ENCODE results near the gene SIGLEC5.
A peak's percentile ranks its signal among the peaks of the same experiment; 100 is the strongest.

SIGLEC5 gene

GRCh38 chr19:51627491-51628138, 2.6 kb downstream of the SIGLEC5 start:
- DNase-seq, result no peak

- no peak for DNase-seq
Observed at GRCh38 chr19:51626675-51627074, 3.5 kb downstream of the SIGLEC5 start.

GRCh38 chr19:51621178-51621577, 9.0 kb downstream of the SIGLEC5 start:
- DNase-seq, result no peak

GRCh38 chr19:51615991-51616390, 14.2 kb downstream of the SIGLEC5 start:
- no peak for DNase-seq

- DNase-seq, result no peak
Observed at GRCh38 chr19:51614789-51615188, 15.4 kb downstream of the SIGLEC5 start.

- DNase-seq, result no peak
Observed at GRCh38 chr19:51610576-51610975, 19.6 kb downstream of the SIGLEC5 start.

DNA sequence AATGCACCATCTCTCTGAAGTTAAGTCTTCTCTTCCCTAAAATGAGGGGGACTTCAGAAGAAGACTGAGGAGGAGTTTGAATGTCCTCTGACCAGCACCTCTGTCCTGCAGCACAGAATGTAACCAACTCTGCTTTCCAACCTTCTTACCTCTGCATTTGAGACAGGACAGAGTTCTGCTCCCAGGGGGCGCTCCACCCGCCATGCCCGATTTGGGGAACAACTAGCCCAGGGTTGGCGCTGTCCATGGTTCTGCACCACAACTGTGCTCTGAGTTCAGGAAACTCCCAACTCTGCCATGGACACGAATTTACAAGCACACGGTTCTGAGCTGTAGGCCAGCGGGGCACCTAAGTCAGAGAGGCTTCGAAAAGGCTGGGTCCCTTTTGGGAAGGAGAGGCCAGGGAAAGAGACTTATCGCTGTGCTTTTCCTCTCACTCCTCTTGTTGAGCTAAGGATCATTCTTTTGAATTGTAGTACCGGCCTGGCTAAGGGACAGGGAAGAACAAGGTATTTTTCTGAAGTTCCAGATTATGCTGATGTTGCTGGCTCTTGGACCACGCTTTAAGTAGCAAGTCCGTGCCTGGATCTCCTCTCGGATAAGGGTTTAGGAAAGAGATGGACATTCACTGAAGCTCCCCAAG, 22.2 kb downstream of the SIGLEC5 start:
- DNase-seq, result peak; percentile 68

- peak; percentile 59 for DNase-seq
Observed at GRCh38 chr19:51607077-51607476, 23.1 kb downstream of the SIGLEC5 start.

DNA sequence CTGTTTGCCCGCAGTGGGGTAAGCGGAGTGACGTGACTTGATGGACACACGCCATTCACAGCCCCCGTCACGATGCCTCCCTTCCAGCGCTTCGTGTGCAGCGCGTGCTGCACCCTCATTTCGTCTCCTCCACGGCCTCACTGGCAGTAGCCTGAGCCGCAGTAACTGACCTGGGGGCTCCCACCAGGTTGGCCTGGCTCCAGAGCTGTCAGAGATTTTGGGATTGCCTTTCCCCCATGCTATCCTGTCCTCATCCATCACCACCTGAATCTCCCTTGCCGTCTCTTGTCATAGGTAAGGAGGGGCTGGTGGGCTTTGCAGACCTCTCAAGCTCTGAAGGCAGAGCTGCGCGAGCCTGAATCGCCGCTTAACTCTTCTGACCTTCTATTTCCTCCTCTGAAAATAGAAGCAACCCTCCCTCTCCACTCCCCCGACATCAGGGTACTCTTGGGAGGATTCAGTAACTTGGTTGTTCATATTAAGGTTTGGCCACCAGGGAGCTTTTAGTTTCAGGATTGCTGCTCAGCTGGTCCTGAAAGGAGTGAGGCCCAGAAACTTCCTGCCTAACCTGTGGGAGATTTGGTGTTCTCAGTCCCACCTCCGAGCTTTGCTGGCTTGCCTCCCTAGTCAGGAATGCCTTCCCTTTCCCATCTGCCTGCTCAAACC, 27.9 kb downstream of the SIGLEC5 start:
- no peak for DNase-seq

- peak; percentile 21 for DNase-seq
Observed at GRCh38 chr19:51600940-51601580, 29.1 kb downstream of the SIGLEC5 start.

DNA sequence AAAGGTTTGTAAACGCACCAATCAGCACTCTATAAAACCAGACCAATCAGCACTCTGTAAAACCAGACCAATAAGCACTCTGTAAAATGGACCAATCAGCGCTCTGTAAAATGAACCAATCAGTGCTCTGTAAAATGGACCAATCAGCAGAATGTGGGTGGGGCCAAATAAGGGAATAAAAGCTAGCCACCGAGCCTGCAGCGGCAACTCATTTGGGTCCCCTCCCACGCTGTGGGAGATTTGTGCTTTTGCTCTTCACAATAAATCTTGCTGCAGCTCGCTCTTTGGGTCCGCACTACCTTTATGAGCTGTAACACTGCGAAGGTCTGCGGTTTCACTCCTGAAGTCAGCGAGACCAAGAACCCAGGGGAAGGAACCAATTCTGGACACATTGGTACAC, 31.1 kb downstream of the SIGLEC5 start:
- DNase-seq, result no peak

GRCh38 chr19:51598159-51598915, 31.9 kb downstream of the SIGLEC5 start:
- DNase-seq, result no peak

DNA sequence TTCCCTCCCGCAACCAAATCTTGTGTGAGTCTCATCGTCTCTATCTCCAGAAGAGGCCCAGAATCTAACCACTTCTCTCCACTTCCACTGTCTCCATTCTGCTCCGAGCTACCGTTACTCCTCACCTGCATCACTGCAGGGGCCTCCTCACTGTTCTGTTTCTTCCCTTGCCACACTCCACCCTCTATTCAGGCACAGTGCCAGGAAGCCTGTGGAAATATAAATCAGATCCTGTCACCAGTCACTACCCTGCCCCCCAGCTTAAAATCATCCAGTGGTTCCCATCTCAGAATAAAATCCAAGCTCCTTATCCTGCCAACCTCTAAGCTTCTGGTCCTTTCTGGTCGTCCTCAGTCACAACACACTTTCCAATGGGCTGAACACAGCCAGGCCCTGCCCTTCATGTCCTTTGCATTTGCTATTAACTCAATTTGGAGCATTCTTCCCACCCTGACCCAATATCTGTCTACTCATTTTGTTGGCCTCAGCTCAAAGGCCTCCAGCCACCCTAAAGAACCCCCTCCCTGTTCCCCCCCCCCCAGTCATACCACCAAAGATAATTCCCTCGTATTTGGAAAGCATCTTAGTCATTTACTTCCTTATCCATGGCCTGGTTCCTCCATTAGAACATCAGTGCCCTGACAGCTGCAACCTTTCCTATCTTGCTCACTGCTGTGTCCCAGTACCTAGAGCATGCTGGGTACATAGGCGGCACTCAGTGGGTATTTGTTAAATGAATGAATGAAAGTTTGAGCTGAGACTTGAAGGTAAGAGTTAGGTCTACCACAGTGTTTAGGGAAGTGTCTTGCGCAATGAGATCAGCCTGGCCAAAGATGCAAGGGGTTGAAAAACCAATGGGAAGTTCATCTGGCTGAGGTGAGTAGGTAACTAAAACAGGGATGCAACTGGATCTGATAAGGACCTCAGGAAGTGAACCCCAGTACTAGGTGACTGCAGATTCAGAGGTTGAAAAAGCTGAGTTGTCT, 34.7 kb downstream of the SIGLEC5 start:
- no peak for DNase-seq

GRCh38 chr19:51594774-51595109, 35.5 kb downstream of the SIGLEC5 start:
- DNase-seq, result no peak

DNA sequence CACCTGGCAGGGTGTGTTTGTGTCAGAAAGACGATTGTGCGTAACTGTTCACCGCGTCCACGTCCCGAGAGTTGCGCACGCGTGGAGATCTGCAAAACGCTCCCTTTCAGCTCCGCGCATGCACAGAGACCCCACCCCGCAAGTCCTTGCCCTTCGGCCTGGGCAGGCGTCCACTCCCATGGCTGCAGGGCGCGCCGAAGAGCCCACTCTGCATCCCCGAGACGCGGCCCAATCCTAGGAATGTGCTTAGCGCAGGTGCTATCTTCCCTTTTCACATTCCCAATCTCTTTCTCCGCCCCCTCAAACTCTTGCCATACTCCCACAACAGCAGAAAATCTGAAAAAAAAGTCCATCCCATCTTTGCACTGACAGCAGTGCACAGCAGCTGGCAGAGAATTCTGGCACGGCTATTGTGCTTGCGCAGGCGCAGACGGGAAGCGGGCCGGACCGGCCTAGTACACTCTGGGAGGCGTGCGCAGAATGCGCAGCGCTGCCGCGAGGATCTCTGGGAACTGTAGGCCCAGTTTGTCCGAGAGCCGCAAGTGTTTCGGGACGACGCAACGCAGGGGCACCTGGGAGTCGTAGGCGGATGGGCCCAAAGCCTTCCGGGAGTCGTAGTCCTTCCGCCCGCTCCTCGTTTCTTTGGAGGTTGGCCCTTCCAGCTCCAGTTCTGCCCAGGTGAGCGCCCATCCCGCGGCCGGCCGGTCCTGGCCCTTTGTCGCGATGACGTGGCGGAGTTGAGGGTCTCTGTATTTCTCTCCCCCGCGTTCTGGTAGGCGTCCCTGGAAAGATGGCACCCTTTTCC, 36.0 kb downstream of the SIGLEC5 start:
- DNase-seq, result peak; percentile 96

DNA sequence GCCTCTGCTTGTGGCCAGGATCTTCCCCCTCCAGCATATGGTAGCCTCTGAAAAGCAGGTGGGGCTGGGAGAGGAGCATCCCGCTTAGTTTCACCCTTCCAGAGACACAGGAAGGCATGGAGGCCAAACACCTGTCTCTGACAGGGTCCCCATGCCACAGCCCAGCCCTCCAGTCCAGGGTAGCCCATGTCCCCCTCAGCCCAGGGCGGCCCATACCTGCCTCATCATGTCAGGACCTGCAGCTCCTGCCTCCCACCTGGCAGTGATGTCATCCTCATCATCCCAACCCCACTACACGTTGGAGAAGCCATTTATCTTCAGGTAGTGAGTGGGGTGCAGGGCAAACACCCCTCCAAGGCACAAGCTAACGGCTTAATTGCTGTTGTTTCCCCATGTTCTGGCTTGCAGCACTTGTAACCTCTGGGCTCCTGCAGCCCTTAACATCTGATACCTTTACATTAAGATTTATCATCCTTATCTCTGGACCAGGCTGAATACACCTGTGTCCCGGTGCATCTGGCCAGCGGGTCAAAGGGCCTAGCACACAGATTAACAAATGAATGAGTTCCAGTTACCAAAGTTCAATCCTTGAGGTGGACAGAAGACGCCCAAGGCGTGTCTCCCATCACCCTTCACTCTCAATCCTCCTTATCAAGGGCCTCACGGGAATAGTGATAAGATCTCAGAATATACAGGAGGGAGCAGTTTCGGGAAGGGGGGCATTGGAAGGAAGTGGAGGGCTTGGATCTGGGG, 36.9 kb downstream of the SIGLEC5 start:
- no peak for DNase-seq

DNA sequence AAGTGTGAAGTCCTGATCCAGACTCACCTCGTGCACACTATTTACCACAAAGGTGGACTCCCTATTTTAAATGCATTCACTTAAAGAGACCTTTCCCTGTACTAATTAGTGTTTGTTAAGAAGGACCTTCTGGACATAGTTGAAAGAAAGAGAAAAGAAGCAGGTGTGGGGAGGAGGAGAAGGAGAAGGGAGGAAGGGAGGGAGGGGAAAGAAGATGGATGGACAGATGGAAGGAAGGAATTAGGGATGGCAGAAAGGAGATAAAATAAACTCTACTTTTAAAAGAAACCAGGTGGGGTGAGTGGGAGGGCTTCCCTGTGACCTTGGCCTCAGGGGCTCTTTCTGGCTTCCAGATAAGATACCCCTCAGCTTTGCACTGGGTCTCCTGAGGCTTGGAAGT, 37.7 kb downstream of the SIGLEC5 start:
- DNase-seq, result no peak

- no peak for DNase-seq
Observed at GRCh38 chr19:51590441-51590840, 39.8 kb downstream of the SIGLEC5 start.

DNA sequence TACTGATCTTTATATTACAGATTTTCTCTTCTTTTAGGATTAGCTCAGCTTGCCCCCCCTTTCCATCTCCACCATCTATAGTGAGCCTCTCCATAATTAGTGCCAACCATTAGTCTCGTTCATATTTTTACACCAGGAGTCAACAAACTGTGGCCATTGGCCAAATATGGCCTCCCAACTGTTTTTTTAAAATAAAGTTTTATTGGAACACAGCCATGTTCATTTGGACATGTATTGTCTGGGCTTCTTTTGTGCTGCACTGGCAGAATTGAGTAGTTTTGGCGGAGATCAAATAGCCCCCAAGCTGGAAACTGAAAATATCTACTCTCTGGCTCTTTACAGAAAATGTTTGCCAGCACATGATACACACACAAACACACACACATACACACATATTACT, 40.7 kb downstream of the SIGLEC5 start:
- DNase-seq, result no peak

Data from CD4-positive, alpha-beta T cell treated with Interferon gamma for 1 hour (primary cell).